Stimulated activated CD4-positive, alpha-beta T cell treated with anti-CD3 and anti-CD28 coated beads, TNF-alpha, amount 100 ng/mL, for 48 hours (primary cell): ENCODE results near the gene RBAK.
"Not testable (repeated sequence)": the region's sequence is repeated elsewhere in the genome, so short reads cannot be mapped to it uniquely, and the experiment has no call there.

ENCODE experiments used
- DNase-seq, 3 donors: peaks; one replicate each; pipeline ENCODE4 v3.0.0-alpha.2; 2020; ENCODE audit warnings: low read depth in 3 of 3

RBAK gene

GRCh38 chr7:5050676-5051075, 5.0 kb downstream of the RBAK start:
- DNase-seq, result no peak

- not testable (repeated sequence) for DNase-seq
These were observed 6.1 kb downstream of the RBAK start for GRCh38 chr7:5051731-5052130.

GRCh38 chr7:5053175-5053574, 7.5 kb downstream of the RBAK start:
- DNase-seq, result no peak

- DNase-seq, result no peak
These were observed 18.0 kb downstream of the RBAK start for GRCh38 chr7:5063698-5064097.

DNA sequence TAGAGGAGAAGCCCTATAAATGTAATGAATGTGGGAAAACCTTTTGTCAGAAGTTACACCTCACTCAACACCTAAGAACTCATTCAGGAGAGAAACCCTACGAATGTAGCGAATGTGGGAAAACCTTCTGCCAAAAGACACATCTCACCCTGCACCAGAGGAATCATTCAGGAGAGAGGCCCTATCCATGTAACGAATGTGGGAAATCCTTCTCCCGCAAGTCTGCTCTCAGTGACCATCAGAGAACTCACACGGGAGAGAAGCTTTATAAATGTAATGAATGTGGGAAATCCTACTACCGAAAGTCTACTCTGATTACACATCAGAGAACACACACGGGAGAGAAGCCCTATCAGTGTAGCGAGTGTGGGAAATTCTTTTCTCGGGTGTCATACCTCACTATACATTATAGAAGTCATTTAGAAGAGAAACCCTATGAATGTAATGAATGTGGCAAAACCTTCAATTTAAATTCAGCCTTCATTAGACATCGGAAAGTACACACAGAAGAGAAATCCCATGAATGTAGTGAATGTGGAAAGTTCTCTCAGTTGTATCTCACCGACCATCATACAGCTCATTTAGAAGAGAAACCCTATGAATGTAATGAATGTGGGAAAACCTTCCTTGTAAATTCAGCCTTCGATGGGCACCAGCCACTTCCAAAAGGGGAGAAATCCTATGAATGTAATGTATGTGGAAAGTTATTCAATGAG, 18.9 kb downstream of the RBAK start:
- DNase-seq, result no peak

DNA sequence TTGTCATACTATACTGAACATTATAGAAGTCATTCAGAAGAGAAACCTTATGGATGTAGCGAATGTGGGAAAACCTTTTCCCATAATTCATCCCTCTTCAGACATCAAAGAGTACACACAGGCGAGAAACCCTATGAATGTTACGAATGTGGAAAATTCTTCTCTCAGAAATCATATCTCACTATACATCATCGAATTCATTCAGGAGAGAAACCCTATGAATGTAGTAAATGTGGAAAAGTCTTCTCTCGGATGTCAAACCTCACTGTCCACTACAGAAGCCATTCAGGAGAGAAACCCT, 19.4 kb downstream of the RBAK start:
- no peak for DNase-seq

GRCh38 chr7:5068521-5068920, 22.9 kb downstream of the RBAK start:
- no peak for DNase-seq

DNA sequence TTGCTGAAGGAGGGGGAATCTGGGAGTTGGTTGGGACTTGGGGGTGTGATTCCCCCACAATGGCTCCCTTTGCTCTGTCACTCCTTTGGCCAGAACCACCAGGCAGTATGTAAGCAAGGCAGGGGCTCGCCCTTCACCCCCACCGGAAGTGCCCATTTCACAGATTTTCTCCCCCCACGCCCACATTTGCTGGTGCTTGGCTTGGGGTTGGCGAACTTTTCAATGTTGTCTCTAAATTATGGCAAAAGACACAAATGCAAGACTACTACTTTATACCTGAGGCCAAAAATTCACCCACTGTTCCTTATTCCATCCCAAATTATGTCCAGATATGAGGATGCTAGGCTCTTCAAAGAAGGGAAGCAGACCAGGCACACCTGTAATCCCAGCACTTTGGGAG, 24.5 kb downstream of the RBAK start:
- no peak for DNase-seq

GRCh38 chr7:5075187-5075586, 29.5 kb downstream of the RBAK start:
- DNase-seq, result not testable (repeated sequence)

DNA sequence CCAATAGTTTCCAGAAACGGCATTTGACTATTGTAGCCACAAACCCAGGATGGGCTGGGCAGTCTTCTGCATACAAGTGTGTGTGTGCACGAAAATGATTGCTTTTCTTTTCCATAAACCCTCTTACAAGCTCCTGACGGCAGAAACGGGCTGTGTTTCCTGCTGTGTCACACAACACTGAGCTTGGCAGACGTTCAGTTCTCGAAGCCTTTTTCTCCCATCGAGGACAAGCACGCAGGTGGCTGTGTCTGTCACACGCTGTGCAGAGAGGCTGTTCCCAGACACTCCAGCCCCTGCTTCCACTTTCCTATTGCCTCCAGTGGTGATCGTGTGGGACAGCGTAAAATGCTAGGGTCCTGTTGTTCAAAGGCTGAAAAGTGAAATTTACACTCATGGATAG, 32.1 kb downstream of the RBAK start:
- DNase-seq, result no peak

- no peak for DNase-seq
These were observed 37.1 kb downstream of the RBAK start for GRCh38 chr7:5082806-5083205.

- no peak for DNase-seq
These were observed 37.7 kb downstream of the RBAK start for GRCh38 chr7:5083311-5083711.

DNA sequence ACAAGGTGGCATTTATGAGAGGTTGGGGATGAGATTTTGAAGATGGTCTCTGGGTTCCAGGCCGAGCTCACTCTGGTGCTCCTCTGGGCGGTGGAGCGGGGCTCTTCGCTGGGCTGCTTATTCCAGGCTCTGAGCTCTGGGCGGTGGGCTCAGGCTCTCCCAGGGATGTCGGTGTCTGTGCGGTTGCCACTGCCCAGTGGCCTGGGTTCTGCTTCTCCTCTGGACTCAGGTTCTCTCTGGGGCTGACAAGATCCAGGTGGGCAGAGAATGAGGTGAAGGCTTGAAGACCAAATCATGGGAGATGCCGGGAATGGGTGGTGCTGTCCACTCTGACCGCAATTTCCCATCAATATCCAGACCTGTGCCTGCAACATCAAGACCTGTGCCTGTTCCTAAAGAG, 40.6 kb downstream of the RBAK start:
- no peak for DNase-seq

GRCh38 chr7:5088228-5088833, 42.7 kb downstream of the RBAK start:
- DNase-seq, result not testable (repeated sequence)

DNA sequence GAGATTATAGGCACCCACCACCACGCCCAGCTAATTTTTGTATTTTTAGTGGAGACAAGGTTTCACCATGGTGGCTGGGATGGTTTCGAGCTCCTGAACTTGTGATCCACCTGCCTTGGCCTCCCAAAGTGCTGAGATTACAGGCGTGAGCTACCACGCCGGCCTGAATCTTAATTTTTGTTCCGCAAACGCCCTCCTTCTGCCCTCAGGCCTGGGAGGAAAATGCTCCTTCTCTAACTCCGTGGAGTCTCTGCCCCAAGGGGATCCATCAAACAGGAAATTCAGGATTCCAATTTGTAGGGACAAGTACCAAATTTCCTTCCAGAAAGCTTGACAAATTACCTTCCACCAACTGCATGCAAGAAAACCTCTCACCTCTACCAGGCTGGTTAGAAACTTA, 43.2 kb downstream of the RBAK start:
- DNase-seq, result no peak

- DNase-seq, result no peak
These were observed 48.3 kb downstream of the RBAK start for GRCh38 chr7:5093948-5094347.

GRCh38 chr7:5094641-5095040, 49.0 kb downstream of the RBAK start:
- no peak for DNase-seq

GRCh38 chr7:5116359-5116758, 70.7 kb downstream of the RBAK start:
- no peak for DNase-seq

DNA sequence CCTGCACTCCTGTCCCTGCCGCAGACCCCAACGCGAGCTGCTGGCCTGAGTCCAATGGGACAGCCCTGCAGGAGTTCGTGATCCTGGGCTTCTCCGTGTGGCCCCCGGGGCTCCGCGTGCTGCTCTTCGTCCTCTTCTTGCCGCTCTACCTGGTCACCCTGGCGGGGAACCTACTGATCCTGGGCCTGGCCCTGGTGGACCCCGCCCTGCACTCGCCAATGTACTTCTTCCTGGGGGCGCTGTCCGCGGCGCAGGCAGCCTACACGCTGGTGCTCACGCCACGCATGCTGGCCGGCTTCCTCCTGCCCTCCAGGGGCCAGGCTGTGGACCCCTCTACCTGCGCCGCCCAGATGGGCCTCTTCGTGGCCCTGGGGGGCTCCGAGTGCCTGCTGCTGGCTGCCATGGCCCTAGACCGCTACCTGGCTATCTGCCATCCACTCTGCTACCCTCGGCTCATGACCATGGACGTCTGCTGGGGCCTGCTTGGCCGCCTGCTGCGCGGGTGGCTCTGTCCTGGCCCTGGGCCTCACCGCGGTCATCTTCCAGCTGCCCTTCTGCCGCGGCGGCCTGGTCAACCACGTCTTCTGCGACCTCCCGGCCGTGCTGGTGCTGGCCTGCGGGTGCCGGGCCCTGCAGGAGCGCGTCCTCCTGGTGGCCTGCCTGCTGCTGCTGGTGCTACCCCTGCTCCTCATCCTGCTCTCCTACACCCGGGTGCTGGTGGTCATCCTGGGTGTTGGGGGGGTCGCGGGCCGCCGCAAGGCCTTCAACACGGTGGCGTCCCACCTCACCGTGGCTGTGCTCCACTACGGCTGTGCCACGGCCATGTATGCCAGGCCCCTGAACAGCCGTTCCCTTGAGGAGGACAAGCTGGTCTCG, 71.7 kb downstream of the RBAK start:
- no peak for DNase-seq
